GM18511 (cell line): Measurements from ENCODE around the gene GRK4.
"Not testable (repeated sequence)": the region's sequence is repeated elsewhere in the genome, so short reads cannot be mapped to it uniquely, and the experiment has no call there.

Experiments used
- ATAC-seq: cut with Tn5 transposase; IDR thresholded peaks from one replicate; pipeline ENCODE4 v1.9.1; 2021; ENCODE audit warnings: mild to moderate bottlenecking, moderate library complexity; ENCODE audit not compliant: unreplicated experiment

Gene GRK4

DNA sequence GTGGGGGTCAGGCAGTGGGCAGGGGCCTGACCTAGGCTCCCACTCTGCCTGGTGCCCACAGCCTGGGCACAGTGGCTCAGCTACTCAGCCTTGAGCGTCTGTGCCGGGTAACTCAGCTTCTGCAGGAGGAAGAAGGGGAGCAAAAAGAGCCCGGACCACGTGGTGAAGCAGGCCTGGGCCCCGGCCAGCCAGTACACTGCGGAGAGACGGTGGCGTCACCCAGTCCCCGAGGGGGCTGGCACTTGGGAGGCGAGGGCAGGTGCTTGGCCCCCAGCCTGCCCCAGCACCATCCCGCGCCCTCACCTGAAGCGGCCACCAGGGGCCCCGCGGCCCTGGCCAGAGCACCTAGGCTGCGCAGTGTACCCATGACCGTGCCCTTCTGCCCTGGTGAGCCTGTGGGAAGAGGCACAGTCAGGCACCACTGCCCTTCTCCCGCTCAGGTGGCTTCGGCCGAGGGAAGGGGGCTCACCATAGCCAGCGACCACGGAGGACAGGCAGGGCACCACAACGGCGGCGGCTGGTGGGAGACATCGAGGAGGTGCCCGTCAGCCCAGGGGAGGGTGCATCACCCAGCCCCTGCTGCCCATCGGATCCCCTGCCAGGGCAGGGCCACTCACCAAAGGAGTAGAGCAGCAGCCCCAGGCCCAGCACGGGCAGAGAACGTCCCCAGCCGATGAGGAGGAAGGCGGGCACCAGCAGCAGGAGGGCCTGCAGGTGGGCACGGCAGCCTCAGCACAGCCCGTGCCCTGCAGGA is 32.4 kb upstream of the GRK4 start:
- ATAC-seq = no peak

- peak; percentile 45 for ATAC-seq
Measured at GRCh38 chr4:2931512-2932301, 31.7 kb upstream of the GRK4 start.

GRCh38 chr4:2932321-2932950 is 30.9 kb upstream of the GRK4 start:
- no peak for ATAC-seq

DNA sequence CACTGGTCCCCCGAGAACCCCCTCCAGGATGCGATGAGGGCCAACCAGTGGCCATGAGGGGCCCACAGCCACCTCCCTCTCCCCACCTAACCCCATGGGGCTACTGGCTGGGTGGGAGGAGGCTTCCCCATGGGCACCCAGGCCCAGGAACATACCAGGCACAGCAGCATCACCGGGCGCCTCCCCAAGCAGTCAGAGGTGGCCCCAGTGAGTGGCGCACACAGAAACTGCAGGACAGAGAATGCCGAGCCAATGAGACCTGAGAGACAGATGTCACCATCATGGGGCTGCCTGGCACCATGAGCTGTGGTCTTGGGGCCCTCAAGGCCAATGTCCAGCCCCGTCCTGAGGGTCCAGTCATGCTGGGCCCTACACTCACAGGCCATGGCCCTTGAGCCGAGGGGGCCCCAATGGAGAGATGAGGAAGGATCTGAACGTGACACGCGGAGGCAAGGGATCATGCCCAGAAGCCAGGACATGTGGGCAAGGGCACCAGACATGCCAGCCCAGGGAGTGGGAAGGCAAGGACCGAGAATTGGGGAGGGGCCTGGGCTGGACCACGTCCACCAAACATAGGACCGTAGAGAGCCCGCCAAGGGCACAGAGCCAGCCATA is 30.3 kb upstream of the GRK4 start:
- no peak for ATAC-seq

GRCh38 chr4:2933566-2934076 is 29.8 kb upstream of the GRK4 start:
- no peak for ATAC-seq

- no peak for ATAC-seq
Measured at GRCh38 chr4:2934077-2934812, 29.1 kb upstream of the GRK4 start.

- ATAC-seq = peak; percentile 48
Measured at GRCh38 chr4:2934813-2935761, 28.3 kb upstream of the GRK4 start.

GRCh38 chr4:2935762-2936743 is 27.3 kb upstream of the GRK4 start:
- ATAC-seq = no peak

DNA sequence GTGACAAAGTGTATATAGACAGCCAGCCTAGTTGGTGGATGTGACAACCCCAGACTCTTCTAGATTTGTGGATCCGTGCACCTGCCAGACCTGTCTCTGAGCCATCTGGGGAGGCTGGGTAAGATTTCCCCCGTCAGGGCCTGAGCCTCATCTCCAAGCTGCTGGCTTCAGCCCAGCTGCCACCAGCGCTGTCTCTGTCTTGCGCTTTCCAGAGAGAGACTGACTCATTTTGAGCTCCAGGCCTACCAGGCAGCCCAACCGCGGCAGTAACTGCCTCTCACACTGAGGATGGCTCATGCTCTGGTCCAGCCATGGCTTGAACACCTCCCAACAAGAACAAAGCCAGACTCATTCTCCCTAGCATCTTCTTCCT is 26.6 kb upstream of the GRK4 start:
- peak; percentile 47 for ATAC-seq

GRCh38 chr4:2937146-2937857 is 26.1 kb upstream of the GRK4 start:
- ATAC-seq = peak; percentile 39

- no peak for ATAC-seq
Measured at GRCh38 chr4:2937986-2938385, 25.4 kb upstream of the GRK4 start.

DNA sequence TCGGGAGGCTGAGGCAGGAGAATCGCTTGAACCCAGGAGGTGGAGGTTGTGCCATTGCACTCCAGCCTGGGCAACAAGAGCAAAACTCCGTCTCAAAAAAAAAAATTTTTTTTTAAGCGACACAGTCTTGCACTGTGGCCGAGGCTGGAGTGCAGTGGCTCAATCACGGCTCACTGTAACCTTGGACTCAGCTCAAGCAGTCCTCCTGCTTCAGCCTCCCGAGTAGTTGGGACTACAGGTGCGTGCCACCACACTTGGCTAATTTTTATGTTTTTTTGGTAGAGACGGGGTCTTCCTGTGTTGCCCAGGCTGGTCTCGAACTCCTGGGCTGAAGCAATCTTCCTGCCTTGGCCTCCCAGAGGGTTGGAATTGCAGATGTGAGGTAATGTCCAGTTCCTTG is 25.0 kb upstream of the GRK4 start:
- not testable (repeated sequence) for ATAC-seq

GRCh38 chr4:2938906-2939305 is 24.5 kb upstream of the GRK4 start:
- no peak for ATAC-seq

DNA sequence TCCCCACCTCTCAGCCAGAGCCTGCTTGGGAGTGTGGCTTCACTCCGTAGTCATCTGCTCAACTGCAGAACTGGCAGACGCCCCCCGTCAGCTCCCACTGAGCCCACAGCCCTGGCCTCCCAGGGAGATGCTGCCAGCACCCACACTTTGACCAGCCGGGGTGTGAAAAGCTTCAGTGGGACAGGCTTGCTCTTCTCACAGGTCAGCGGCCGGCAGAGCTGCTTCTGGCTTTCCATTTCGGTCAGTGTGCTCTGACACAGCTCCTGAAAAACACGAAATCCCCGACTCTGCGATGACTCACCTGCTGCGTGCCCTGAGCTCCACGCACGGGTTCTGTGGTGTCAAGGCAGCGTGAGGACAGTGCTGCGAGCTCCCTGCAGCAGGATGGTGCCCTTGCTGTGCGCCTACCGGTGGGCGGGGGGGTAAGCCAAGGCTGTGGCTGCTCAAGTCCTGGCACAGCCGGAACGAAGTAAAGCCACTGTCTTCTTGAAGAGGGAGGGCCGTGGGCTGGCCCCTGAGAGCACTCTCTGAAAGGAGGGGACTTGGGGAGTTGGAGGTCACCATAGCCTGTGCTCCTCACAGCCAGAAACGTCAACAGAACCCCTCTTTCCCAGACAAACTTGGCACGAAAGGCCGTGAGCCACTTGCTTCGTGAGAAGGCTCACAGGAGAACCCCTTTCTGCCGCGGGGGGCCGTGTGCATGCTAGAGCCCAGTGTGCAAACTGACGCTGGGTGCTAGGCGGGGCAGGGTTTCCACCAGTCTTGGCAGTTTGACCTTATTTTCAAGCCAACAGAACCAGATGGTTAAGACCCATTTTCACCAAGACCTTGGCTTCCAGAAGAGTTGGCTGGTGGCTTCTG is 23.8 kb upstream of the GRK4 start:
- no peak for ATAC-seq

DNA sequence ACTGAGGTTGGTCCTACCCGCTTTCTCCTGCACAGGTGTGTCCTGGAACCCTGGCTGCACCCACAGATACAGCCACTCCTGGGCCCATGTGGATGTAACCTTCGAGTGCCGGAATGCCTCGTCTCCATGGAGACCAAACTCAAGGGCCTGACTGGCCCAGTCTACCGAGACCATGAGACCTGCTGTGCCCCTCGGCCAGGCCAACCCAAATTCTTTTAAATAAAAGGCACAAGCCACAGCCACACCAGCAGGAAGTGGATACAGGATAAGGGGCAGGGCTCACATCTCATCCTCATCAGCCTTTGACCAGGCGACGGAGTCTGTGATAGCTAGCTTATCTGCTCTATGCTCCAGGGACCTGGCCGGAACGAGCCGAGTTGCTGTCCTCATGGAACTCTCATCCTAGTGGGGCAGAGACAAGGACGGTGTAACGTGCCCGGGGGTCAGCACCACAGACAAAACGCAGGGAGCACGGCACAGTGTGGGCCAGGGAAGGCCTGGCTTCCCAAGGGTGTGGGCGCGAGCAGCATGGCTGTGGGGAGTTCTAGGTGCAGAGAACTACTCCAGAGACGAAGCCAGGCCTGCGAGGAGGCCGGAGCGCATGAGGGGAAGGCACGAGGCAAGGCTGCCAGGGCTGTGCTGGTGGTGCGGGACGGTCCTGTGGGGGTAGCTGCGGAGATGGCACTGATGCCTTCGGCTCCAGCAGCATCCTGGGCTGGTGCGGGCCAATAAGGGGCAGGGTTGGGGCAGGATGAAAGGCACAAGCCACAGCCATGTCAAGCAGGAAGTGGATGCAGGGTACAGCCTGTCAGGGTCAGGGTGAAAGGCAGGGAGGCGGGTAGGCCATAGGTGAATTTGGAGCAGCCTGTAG is 22.9 kb upstream of the GRK4 start:
- ATAC-seq = no peak
